OCI-LY1 (cell line): Measurements from ENCODE around the gene ST6GALNAC3.

Experiments
- CTCF ChIP-seq: fragments of 200-600 bp; sonication (generic), shearing (Covaris generic); IDR thresholded peaks from 2 replicates; pipeline ENCODE4 v1.5.1; 2017; ENCODE audit warnings: mild to moderate bottlenecking, antibody characterized with exemption, low read length, moderate library complexity, mixed read lengths
- EZH2 ChIP-seq: fragments of 200-600 bp; sonication (generic), shearing (Covaris generic); IDR thresholded peaks from 2 replicates; pipeline ENCODE4 v1.8.0; 2017; ENCODE audit warnings: borderline replicate concordance, mixed run types, mild to moderate bottlenecking, antibody characterized with exemption, low read length, moderate library complexity, mixed read lengths

GRCh38 chr1:76418531-76418930 is 344.0 kb downstream of the ST6GALNAC3 start:
- TF ChIP-seq CTCF (no peak), EZH2 (no peak)
